ENCODE measurements around the gene AOPEP. TPM values are rescaled to one million over a fixed set of nuclear protein-coding genes. Genes with fewer than 3 reads are reported as not detected.

AOPEP gene
- total RNA-seq, 1 donor from 2014 or later = 25.8 TPM

- Mint-ChIP-seq H3K27ac (ENCODE audit: unreplicated experiment) (no peak overlapping the region), H3K4me1 (ENCODE audit: low read depth, unreplicated experiment) (no peaks in the 10 kb centered on the region), H3K9me3 (ENCODE audit: unreplicated experiment) (no peaks in the 10 kb centered on the region), H3K4me3 (ENCODE audit: unreplicated experiment) (no peak overlapping the region), H3K27me3 (ENCODE audit: unreplicated experiment) (no peaks in the 10 kb centered on the region), H3K36me3 (ENCODE audit: unreplicated experiment) (peaks cover 7% of the 10 kb centered on the region)
- no peak for DNase-seq
- TF ChIP-seq CTCF (IDR thresholded peaks at IDR 0.05; ENCODE audit: partially characterized antibody, unreplicated experiment) = no peak
These were observed 16.8 kb downstream of the AOPEP start for GRCh38 chr9:94743035-94743954.

GRCh38 chr9:94745806-94746540 lies 19.5 kb downstream of the AOPEP start:
- no peak for TF ChIP-seq CTCF (IDR thresholded peaks at IDR 0.05; ENCODE audit: partially characterized antibody, unreplicated experiment)
- H3K27me3 Mint-ChIP-seq (ENCODE audit: unreplicated experiment) = no peaks in the 10 kb centered on the region
- H3K9me3 Mint-ChIP-seq (ENCODE audit: unreplicated experiment) = peaks cover 7% of the 10 kb centered on the region
- H3K36me3 Mint-ChIP-seq (ENCODE audit: unreplicated experiment) = peaks cover 27% of the 10 kb centered on the region
- H3K27ac Mint-ChIP-seq (ENCODE audit: unreplicated experiment) = no peak overlapping the region
- no peak for DNase-seq
- H3K4me3 Mint-ChIP-seq (ENCODE audit: unreplicated experiment) = no peak overlapping the region
- no peaks in the 10 kb centered on the region for H3K4me1 Mint-ChIP-seq (ENCODE audit: low read depth, unreplicated experiment)

- DNase-seq = no peak
These were observed 20.3 kb downstream of the AOPEP start for GRCh38 chr9:94746541-94747370.

GRCh38 chr9:94754976-94755475 lies 28.5 kb downstream of the AOPEP start:
- no peak for TF ChIP-seq CTCF (IDR thresholded peaks at IDR 0.05; ENCODE audit: partially characterized antibody, unreplicated experiment)
- Mint-ChIP-seq H3K36me3 (ENCODE audit: unreplicated experiment) (peaks cover 11% of the 10 kb centered on the region), H3K4me1 (ENCODE audit: low read depth, unreplicated experiment) (no peaks in the 10 kb centered on the region), H3K27me3 (ENCODE audit: unreplicated experiment) (peaks cover 2% of the 10 kb centered on the region), H3K27ac (ENCODE audit: unreplicated experiment) (no peak overlapping the region), H3K4me3 (ENCODE audit: unreplicated experiment) (no peak overlapping the region), H3K9me3 (ENCODE audit: unreplicated experiment) (peaks cover 2% of the 10 kb centered on the region)
- DNase-seq = no peak

More at GRCh38 chr9:94746541-94747370, 20.3 kb downstream of the AOPEP start:
- TF ChIP-seq CTCF (IDR thresholded peaks at IDR 0.05; ENCODE audit: partially characterized antibody, unreplicated experiment) = no peak
- Mint-ChIP-seq H3K9me3 (ENCODE audit: unreplicated experiment) (peaks cover 7% of the 10 kb centered on the region), H3K27ac (ENCODE audit: unreplicated experiment) (no peak overlapping the region), H3K27me3 (ENCODE audit: unreplicated experiment) (no peaks in the 10 kb centered on the region), H3K4me3 (ENCODE audit: unreplicated experiment) (no peak overlapping the region), H3K36me3 (ENCODE audit: unreplicated experiment) (peaks cover 34% of the 10 kb centered on the region), H3K4me1 (ENCODE audit: low read depth, unreplicated experiment) (no peaks in the 10 kb centered on the region)
